K562 (cell line): ENCODE data around the gene SLC25A5. TPM values are rescaled to one million over a fixed set of nuclear protein-coding genes. Genes with fewer than 3 reads are reported as not detected.
A peak's percentile ranks its signal among the peaks of the same experiment; 100 is the strongest.

Experiments
- ARID4B ChIP-seq: sonication (generic); formaldehyde crosslinking; IDR thresholded peaks from 2 replicates; pipeline ENCODE4 v1.8.0; 2022; ENCODE audit warnings: mild to moderate bottlenecking, missing genetic modification reagents
- CEBPB ChIP-seq: fragments of 450-650 bp; IDR thresholded peaks from 2 replicates; pipeline ENCODE4 v1.6.1; 2016; ENCODE audit warnings: missing genetic modification characterization, missing compliant biosample characterization
- CREB5 ChIP-seq: fragments of 250-450 bp; sonication (Bioruptor Pico); IDR thresholded peaks from 2 replicates; pipeline ENCODE4 v1.5.0; 2020; ENCODE audit warnings: mild to moderate bottlenecking
- FOXA1 ChIP-seq: fragments of 450-650 bp; IDR thresholded peaks from 2 replicates; pipeline ENCODE4 v1.6.1; 2016; ENCODE audit warnings: mild to moderate bottlenecking, borderline replicate concordance
- HNRNPLL ChIP-seq: fragments of 200-400 bp; formaldehyde crosslinking; IDR thresholded peaks from 2 replicates; pipeline ENCODE4 v1.6.1; 2017; ENCODE audit warnings: low read length, low read depth, mild to moderate bottlenecking; ENCODE audit not compliant: poor library complexity, severe bottlenecking
- HOMEZ ChIP-seq: fragments of 250-450 bp; sonication (Bioruptor Pico); IDR thresholded peaks from 2 replicates; pipeline ENCODE4 v1.4.0; 2020; ENCODE audit warnings: mild to moderate bottlenecking, moderate library complexity
- MNT ChIP-seq, 2 experiments: fragments of 450-650 bp; conservative IDR thresholded peaks; 2 replicates each; pipeline ENCODE4 v1.6.1; 2017; ENCODE audit warnings: mild to moderate bottlenecking in 2 of 2, moderate library complexity in 2 of 2
- MYC ChIP-seq, 2 experiments: fragments of 250-450 bp in 1 of 2; sonication (Bioruptor Pico) in 1 of 2; IDR thresholded peaks; 2 replicates each; pipeline versions ENCODE4 v1.5.1 to v1.6.1; 2012 to 2021; ENCODE audit warnings: low read depth in 2 of 2, borderline replicate concordance in 1 of 2, improper control_type of control experiment in 1 of 2, low read length in 1 of 2, mild to moderate bottlenecking in 1 of 2, moderate library complexity in 1 of 2
- POLR2H ChIP-seq: IDR thresholded peaks from 2 replicates; pipeline ENCODE4 v1.6.1; 2016; ENCODE audit warnings: missing genetic modification characterization, low read depth, mild to moderate bottlenecking, control low read depth, missing compliant biosample characterization, moderate library complexity
- PPARD ChIP-seq: fragments of 250-450 bp; sonication (Bioruptor Pico); IDR thresholded peaks from 2 replicates; pipeline ENCODE4 v1.8.0; 2022; ENCODE audit warnings: inconsistent platforms, mild to moderate bottlenecking, moderate library complexity
- RCOR1 ChIP-seq, 2 experiments: IDR thresholded peaks; 2 replicates each; pipeline ENCODE4 v1.6.1; 2012; ENCODE audit warnings: low read depth in 2 of 2, low read length in 2 of 2, borderline replicate concordance in 1 of 2, improper control_type of control experiment in 1 of 2
- SLC30A9 ChIP-seq: fragments of 250-450 bp; sonication (Bioruptor Pico); IDR thresholded peaks from 2 replicates; pipeline ENCODE4 v1.8.0; 2022; ENCODE audit warnings: mild to moderate bottlenecking, moderate library complexity
- ZBTB7A ChIP-seq: IDR thresholded peaks from 2 replicates; pipeline ENCODE4 v1.6.1; 2011; ENCODE audit warnings: low read depth, mild to moderate bottlenecking, low read length, moderate library complexity, borderline replicate concordance; ENCODE audit not compliant: control insufficient read depth
- ZKSCAN1 ChIP-seq: fragments of 150-350 bp; IDR thresholded peaks from 2 replicates; pipeline ENCODE4 v1.6.1; 2016; ENCODE audit warnings: low read depth, low read length
- ZNF282 ChIP-seq: sonication (generic); formaldehyde crosslinking; IDR thresholded peaks from 2 replicates; pipeline ENCODE4 v1.8.1; 2023; ENCODE audit warnings: missing genetic modification reagents
- ZNF316 ChIP-seq: fragments of 450-650 bp; IDR thresholded peaks from 2 replicates; pipeline ENCODE4 v1.6.1; 2016
- ZNF561 ChIP-seq: fragments of 450-650 bp; formaldehyde crosslinking; conservative IDR thresholded peaks from 2 replicates; pipeline ENCODE4 v1.4.0; 2020; ENCODE audit warnings: mild to moderate bottlenecking, moderate library complexity
- ZNF785 ChIP-seq: fragments of 250-450 bp; sonication (Bioruptor Pico); IDR thresholded peaks from 2 replicates; pipeline ENCODE4 v1.4.0; 2020; ENCODE audit warnings: mild to moderate bottlenecking
- ZSCAN32 ChIP-seq: fragments of 450-650 bp; formaldehyde crosslinking; IDR thresholded peaks from 2 replicates; pipeline ENCODE4 v1.4.0; 2020; ENCODE audit warnings: mild to moderate bottlenecking, moderate library complexity
- polyA plus RNA-seq, 8 experiments: library from polyadenylated mRNA; depleted of rRNA in 4 of 8; stranded (reverse) in 5 of 8; unstranded in 3 of 8; fragments of >200 nt; fragmentation: Nextera tagmentation in 2 of 8; fragmentation: Illumina TruSeq in 1 of 8; extraction: Ambion mirVana in 2 of 8; extraction: Trizol in 1 of 8; gene quantifications; 2 replicates each; pipeline versions ENCODE4 v1.2.1 to v1.2.3, GENCODE V29; 2011 to 2014; ENCODE audit warnings: inconsistent platforms in 1 of 8, missing spikeins in 1 of 8
- total RNA-seq, 7 experiments: library from RNA; depleted of rRNA in 6 of 7; stranded (reverse); fragments of >200 nt in 6 of 7; fragmentation: Illumina TruSeq in 2 of 7; extraction: Trizol in 2 of 7; gene quantifications; 2 replicates each; pipeline versions ENCODE4 v1.2.1 to v1.2.3, GENCODE V29; 2011 to 2021; ENCODE audit warnings: low replicate concordance in 1 of 7

SLC25A5 gene
- total and polyA plus RNA-seq, 9 of the 15 experiments (the other 6 are each of a cell fraction or from before 2014, with no cell fraction given): 470 to 5,247 (median 596) TPM

- TF ChIP-seq HOMEZ (no peak), MNT (conservative IDR thresholded peaks at IDR 0.05) (no peak), ZBTB7A (no peak; the same call in 1 of the 2 replicates), ZSCAN32 (no peak), CEBPB (tag) (no peak), ZNF561 (CRISPR knock-in tag) (no peak), ARID4B (peak; percentile 4; the same call in 1 of the 2 replicates), ZNF316 (no peak), ZNF282 (no peak), PPARD (CRISPR knock-in tag) (no peak), SLC30A9 (CRISPR knock-in tag) (no peak), RCOR1 (IDR thresholded peaks at IDR 0.05; ENCODE audit: borderline replicate concordance in 1 of 2, low read depth in 2 of 2, low read length in 2 of 2) (no peak), POLR2H (tag) (peak; percentile 95), MYC (IDR thresholded peaks at IDR 0.05; ENCODE audit: low read depth, low read length) (no peak), MYC (CRISPR knock-in tag; IDR thresholded peaks at IDR 0.05; ENCODE audit: borderline replicate concordance, low read depth) (no peak), ZNF785 (CRISPR knock-in tag) (no peak), CREB5 (CRISPR knock-in tag) (no peak), FOXA1 (no peak), ZKSCAN1 (no peak), HNRNPLL (peak; percentile 52)
Observed at GRCh38 chrX:119467842-119468550, at the start of gene SLC25A5 (continued).
